Measurements from ENCODE around the gene SLC25A26.

GRCh38 chr3:66370179-66370578 lies 149.4 kb downstream of the SLC25A26 start:
- TF ChIP-seq, protein P1, sequence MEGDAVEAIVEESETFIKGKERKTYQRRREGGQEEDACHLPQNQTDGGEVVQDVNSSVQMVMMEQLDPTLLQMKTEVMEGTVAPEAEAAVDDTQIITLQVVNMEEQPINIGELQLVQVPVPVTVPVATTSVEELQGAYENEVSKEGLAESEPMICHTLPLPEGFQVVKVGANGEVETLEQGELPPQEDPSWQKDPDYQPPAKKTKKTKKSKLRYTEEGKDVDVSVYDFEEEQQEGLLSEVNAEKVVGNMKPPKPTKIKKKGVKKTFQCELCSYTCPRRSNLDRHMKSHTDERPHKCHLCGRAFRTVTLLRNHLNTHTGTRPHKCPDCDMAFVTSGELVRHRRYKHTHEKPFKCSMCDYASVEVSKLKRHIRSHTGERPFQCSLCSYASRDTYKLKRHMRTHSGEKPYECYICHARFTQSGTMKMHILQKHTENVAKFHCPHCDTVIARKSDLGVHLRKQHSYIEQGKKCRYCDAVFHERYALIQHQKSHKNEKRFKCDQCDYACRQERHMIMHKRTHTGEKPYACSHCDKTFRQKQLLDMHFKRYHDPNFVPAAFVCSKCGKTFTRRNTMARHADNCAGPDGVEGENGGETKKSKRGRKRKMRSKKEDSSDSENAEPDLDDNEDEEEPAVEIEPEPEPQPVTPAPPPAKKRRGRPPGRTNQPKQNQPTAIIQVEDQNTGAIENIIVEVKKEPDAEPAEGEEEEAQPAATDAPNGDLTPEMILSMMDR (conservative IDR thresholded peaks at IDR 0.05 in 1 of 2, IDR thresholded peaks at IDR 0.05 in 1 of 2; ENCODE audit: low read depth in 1 of 2, low read length in 2 of 2) = no peak
- TF ChIP-seq EZH2 (IDR thresholded peaks at IDR 0.05; ENCODE audit: low read length, missing control alignments) = no peak
